ENCODE data around the gene TAAR6. TPM values are rescaled to one million over a fixed set of nuclear protein-coding genes. Genes with fewer than 3 reads are reported as not detected.

The TAAR6 gene
- polyA plus RNA-seq, 1 donor from 2014 or later, result not detected

DNA sequence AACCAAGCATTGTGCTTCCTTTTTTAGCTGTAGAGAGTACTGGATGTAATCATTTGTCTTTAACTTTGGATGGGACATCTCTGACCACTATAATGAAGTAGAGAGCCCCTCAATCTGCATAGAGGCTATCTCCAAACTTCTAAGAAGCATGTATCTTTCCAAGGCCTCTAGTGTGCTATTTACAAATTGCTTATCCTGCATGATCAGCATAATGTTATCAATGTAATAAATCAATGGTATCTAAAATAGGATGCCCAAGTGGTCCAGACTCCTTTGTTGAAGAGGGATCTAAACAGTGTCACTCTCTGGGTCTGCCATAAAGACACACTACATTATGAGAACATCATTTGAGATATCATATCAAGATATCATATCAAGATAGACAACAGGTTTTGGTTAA lies 25.3 kb upstream of the TAAR6 start:
- H3K79me2 ChIP-seq (replicated peaks; ENCODE audit: insufficient read depth, low read length), result no peaks in the 10 kb centered on the region

GRCh38 chr6:132548746-132549463 lies 21.2 kb upstream of the TAAR6 start:
- no peak overlapping the region for H3K4me2 ChIP-seq (ENCODE audit: low read length)
- no peaks in the 10 kb centered on the region for H3F3A ChIP-seq (ENCODE audit: insufficient read depth, low read length, poor library complexity, severe bottlenecking)
- H3K4me3 ChIP-seq (ENCODE audit: low read length), result no peak overlapping the region
- H2AFZ ChIP-seq (ENCODE audit: low read depth, low read length), result no peak overlapping the region
- H3K27me3 ChIP-seq (ENCODE audit: insufficient read depth, low read depth, low read length), result no peaks in the 10 kb centered on the region
- H3K9ac ChIP-seq (ENCODE audit: low read length), result no peak overlapping the region
- no peaks in the 10 kb centered on the region for H3K36me3 ChIP-seq (ENCODE audit: insufficient read depth, low read length)
- H3K9me3 ChIP-seq (ENCODE audit: low read length), result no peaks in the 10 kb centered on the region
- H4K20me1 ChIP-seq (ENCODE audit: insufficient read depth), result no peaks in the 10 kb centered on the region
- no peaks in the 10 kb centered on the region for H3K79me2 ChIP-seq (replicated peaks; ENCODE audit: insufficient read depth, low read length)
- TF ChIP-seq EZH2 (IDR thresholded peaks at IDR 0.05; ENCODE audit: borderline replicate concordance, insufficient read depth, low read length, poor library complexity, severe bottlenecking) (no peak), SMC3 (conservative IDR thresholded peaks at IDR 0.05; ENCODE audit: poor library complexity) (no peak), EP300 (conservative IDR thresholded peaks at IDR 0.05; ENCODE audit: poor library complexity, severe bottlenecking) (no peak), RAD21 (conservative IDR thresholded peaks at IDR 0.05) (no peak), POLR2AphosphoS5 (IDR thresholded peaks at IDR 0.05) (no peak), MXI1 (conservative IDR thresholded peaks at IDR 0.05; ENCODE audit: poor library complexity, severe bottlenecking) (no peak), TAF1 (IDR thresholded peaks at IDR 0.05; ENCODE audit: low read depth) (no peak), REST (IDR thresholded peaks at IDR 0.05; ENCODE audit: borderline replicate concordance) (no peak)
- H3K9me2 ChIP-seq (ENCODE audit: insufficient read depth, low read length), result no peaks in the 10 kb centered on the region
- no peak overlapping the region for H3K27ac ChIP-seq (ENCODE audit: low read length)

More for the DNA sequence above, 25.3 kb upstream of the TAAR6 start:
- H3K9me3 ChIP-seq (ENCODE audit: low read length), result no peaks in the 10 kb centered on the region
- H3K9ac ChIP-seq (ENCODE audit: low read length), result no peak overlapping the region
- no peaks in the 10 kb centered on the region for H3K36me3 ChIP-seq (ENCODE audit: insufficient read depth, low read length)
- no peaks in the 10 kb centered on the region for H3K27me3 ChIP-seq (ENCODE audit: insufficient read depth, low read depth, low read length)
- H2AFZ ChIP-seq (ENCODE audit: low read depth, low read length), result no peak overlapping the region
- H3K4me2 ChIP-seq (ENCODE audit: low read length), result no peak overlapping the region
- no peaks in the 10 kb centered on the region for H4K20me1 ChIP-seq (ENCODE audit: insufficient read depth)
- no peaks in the 10 kb centered on the region for H3K9me2 ChIP-seq (ENCODE audit: insufficient read depth, low read length)
- TF ChIP-seq EP300 (conservative IDR thresholded peaks at IDR 0.05; ENCODE audit: poor library complexity, severe bottlenecking) (no peak), CTCF (IDR thresholded peaks at IDR 0.05; ENCODE audit: poor library complexity, severe bottlenecking) (no peak), MXI1 (conservative IDR thresholded peaks at IDR 0.05; ENCODE audit: poor library complexity, severe bottlenecking) (no peak), SMC3 (conservative IDR thresholded peaks at IDR 0.05; ENCODE audit: poor library complexity) (no peak), RAD21 (conservative IDR thresholded peaks at IDR 0.05) (no peak), EZH2 (IDR thresholded peaks at IDR 0.05; ENCODE audit: borderline replicate concordance, insufficient read depth, low read length, poor library complexity, severe bottlenecking) (no peak), POLR2AphosphoS5 (IDR thresholded peaks at IDR 0.05) (no peak), REST (IDR thresholded peaks at IDR 0.05; ENCODE audit: borderline replicate concordance) (no peak), TAF1 (IDR thresholded peaks at IDR 0.05; ENCODE audit: low read depth) (no peak)
- no peak overlapping the region for H3K27ac ChIP-seq (ENCODE audit: low read length)
- no peak overlapping the region for H3K4me3 ChIP-seq (ENCODE audit: low read length)
- H3F3A ChIP-seq (ENCODE audit: insufficient read depth, low read length, poor library complexity, severe bottlenecking), result no peaks in the 10 kb centered on the region

Data from neural cell (in vitro differentiated cells).